Tongue (tissue), 2 donors: ENCODE data around the gene LYSMD3. TPM values are rescaled to one million over a fixed set of nuclear protein-coding genes. Genes with fewer than 3 reads are reported as not detected.

ENCODE experiments used
- DNase-seq: peaks from one replicate; pipeline ENCODE4 v3.0.0-alpha.2; 2015
- total RNA-seq: library from RNA; depleted of rRNA; stranded (reverse); fragments of >200 nt; gene quantifications from one replicate; pipeline ENCODE4 v1.2.3, GENCODE V29; 2014

LYSMD3 gene
- total RNA-seq, 1 donor from 2014 or later, result 27.1 TPM

GRCh38 chr5:90479611-90480385, 49.6 kb downstream of the LYSMD3 start:
- DNase-seq, result no peak

- no peak for DNase-seq
Measured at GRCh38 chr5:90477621-90478215, 51.7 kb downstream of the LYSMD3 start.

- DNase-seq, result no peak
Measured at GRCh38 chr5:90477073-90477472, 52.3 kb downstream of the LYSMD3 start.

- DNase-seq, result no peak
Measured at GRCh38 chr5:90476391-90476790, 53.0 kb downstream of the LYSMD3 start.

- no peak for DNase-seq
Measured at GRCh38 chr5:90475436-90475980, 53.9 kb downstream of the LYSMD3 start.

GRCh38 chr5:90474235-90475107, 54.9 kb downstream of the LYSMD3 start, which contains the start of the genes MBLAC2 and POLR3G:
Gene MBLAC2, minus strand, starts transcription at chr5:90474771. Its CDS starts 479 bp downstream, at chr5:90474292.
Gene POLR3G, plus strand, starts transcription at chr5:90474864. Its CDS starts 10,704 bp downstream, at chr5:90485568.
- DNase-seq, result peak; percentile 97

- DNase-seq, result peak; percentile 26
Measured at GRCh38 chr5:90473396-90474234, 55.8 kb downstream of the LYSMD3 start.

GRCh38 chr5:90472783-90473395, 56.5 kb downstream of the LYSMD3 start:
- no peak for DNase-seq

Other genes with a start within 250 kb of the LYSMD3 start
- gene CETN3, start 119.8 kb downstream of the LYSMD3 start, total RNA-seq, result 32.2 TPM
- gene MBLAC2, start 54.8 kb downstream of the LYSMD3 start, total RNA-seq, result 5.7 TPM
- gene POLR3G, start 54.7 kb downstream of the LYSMD3 start, total RNA-seq, result 1.5 TPM
- 7.1 TPM for gene ADGRV1, start 29.2 kb upstream of the LYSMD3 start, total RNA-seq